GM19397 (cell line): ENCODE measurements around the gene POU3F1.

Experiments used
- ATAC-seq: cut with Tn5 transposase; IDR thresholded peaks from one replicate; pipeline ENCODE4 v1.9.1; 2021; ENCODE audit warnings: mild to moderate bottlenecking, moderate library complexity; ENCODE audit not compliant: unreplicated experiment

The POU3F1 gene

DNA sequence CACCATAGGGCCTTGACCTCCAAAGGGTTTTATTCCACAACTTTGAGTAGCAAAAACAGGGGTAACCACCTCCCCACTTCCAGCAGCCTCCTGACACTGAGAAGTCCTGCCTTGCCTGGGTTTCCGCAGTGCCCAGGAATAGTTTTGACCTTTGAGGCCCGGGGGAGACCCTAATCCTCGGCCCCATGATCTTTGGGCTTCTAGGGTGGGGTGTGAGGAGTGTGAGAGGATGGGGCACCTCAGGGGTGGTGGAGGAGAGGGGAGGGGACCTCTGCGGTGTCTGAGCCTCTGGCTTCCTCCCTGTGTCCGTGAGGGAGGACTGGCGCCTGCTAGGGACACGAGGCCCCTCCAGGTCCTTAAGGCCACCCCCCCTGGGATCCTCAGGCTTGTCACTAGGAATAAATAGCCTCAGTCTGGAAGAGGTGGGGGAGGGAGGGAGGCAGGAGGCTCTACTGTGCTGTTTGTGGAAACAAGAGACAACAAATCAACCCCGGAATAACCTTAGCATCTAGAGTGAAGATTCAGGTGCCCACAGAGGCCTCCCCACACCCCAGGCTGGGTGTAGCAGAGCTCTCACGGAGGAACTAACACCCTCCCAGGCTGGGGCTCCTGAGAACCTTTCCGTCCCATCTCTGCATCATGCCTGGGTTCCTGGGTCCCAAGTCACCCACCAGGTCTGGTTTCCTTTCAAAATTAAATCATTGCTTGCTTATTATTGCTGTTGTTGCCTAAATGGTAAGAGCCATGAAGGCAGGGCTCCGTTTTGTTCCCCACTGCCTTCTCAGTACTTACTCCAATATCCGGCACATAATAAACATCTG, 40.4 kb downstream of the POU3F1 start:
- no peak for ATAC-seq

DNA sequence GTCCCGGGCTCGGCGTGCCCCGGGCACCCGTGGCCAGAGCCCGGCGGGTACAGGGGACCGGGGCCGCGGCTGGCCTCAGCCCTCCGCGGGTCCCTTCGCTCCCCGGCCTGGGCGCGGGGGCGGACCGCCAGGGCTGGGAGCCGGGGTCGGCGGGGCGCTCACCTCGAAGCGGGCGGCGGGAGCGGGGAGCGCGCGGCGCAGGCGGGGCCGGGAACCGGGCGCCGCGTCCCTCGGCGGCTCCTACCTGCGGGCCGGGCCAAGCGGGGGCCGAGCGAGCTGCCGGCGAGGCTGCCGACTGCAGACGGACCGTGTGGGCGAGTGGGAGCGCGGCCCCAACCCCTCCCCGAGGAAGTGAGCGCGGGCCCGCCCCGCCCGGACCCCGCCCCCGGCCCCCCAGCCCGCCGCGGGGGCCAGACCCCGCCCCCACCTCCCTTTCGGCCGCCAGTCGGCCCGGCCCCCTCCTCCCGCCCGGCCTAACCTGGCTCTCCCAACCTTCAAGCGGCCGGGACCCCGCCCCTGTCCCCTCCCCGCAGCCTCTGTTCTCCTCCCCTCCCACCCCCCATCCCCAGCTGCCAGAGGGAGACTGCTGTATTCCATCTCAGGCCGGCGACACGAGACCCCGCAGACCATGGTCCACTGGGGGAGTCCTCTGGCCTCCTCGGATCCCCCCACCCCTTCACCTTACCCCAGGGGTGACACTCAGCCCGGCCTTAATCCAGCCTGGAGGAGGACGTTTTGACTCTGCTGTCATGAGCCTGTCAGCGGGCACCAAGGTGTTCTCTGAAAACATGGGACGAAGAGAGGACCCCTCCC, 41.2 kb downstream of the POU3F1 start, which contains the start of gene FHL3:
FHL3 (minus strand) TSS at position 320 of the 813 bp plus-strand sequence. CDS start 6,102 bp downstream, outside the sequence.
- no peak for ATAC-seq

DNA sequence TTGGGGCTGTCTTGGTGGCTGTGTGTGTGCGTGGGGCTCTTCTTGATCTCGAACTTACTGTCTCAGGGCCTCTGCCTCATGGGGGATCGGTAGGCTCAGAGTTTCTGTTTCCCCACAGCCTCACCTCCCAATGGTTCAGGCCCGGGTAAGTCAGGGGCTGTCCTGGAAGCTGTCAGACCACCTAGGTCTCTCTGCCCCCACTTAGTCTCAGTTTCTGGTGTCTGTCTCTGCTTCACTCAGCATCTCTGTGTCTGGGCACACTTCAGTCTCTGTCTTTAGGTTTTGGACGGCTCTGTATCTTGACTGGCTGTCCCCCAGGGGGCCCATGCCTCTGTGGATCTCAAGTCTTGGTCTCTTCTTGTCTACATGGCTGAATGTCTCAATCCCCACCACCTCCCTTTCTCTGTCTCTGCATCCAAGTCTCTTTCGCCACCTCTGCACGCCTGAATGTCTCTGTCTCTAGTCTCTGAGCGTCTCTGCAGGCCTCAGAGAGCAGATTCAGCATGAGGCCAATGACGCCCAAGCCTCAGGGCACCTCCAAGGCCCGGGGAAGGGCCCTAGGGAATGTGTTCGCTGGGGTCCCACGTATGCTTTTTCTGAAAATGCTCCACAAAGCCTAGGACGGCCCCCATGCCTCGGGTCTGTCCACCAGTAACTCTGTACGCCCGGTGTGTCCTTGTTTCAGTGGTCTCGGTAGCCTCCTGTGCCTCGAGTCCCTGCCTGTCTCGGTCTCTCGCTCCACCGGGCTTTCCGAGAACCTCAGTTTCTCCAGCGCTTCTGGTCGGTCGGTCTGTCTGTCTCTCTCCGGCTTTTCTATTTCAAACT, 42.1 kb downstream of the POU3F1 start:
- ATAC-seq: no peak

DNA sequence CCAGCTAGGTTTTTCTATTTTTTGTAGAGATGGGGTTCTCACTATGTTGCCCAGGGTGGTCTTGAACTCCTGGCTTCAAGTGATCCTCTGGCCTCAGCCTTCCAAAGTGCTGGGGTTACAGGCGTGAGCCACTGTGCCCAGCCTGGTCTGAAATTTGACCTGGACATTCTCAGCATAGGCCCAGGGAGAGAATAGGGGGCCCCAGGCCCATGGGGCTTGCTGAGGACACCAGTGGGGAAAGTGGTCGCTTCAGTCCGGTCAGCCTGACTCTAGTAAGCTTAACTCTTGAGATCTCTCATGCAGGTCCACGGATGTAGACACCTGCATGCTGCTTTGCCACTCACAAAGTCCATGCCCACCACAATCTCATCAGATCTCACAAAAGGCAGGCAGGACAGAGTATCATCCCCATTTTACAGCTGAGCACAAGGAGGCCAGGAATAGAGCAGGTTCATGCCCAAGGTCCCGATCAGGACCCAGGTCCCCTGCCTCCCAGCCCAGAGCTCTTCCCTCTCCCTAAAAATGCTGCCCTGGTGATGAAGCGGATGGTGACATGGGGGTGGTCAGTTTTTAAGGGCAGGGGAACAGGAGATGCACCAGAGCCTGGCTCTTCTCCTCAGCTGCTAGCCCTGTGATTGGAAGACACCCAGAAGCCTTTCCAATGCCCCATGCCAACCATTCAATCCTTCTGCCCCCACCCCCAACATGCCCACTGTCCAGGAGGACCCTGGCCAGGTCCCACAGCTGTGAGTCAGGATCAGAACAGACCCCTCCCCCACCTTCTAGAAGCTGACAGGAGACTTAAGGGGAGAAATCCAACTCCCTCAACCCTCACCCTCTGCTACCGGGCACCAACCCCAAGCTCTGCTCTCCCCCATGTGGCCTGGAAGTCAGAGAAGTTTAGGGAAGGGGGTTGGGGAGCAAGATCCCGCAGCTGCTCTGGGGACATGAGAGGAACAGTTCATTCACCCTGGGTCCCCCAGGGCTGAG, 43.0 kb downstream of the POU3F1 start:
- ATAC-seq: no peak

DNA sequence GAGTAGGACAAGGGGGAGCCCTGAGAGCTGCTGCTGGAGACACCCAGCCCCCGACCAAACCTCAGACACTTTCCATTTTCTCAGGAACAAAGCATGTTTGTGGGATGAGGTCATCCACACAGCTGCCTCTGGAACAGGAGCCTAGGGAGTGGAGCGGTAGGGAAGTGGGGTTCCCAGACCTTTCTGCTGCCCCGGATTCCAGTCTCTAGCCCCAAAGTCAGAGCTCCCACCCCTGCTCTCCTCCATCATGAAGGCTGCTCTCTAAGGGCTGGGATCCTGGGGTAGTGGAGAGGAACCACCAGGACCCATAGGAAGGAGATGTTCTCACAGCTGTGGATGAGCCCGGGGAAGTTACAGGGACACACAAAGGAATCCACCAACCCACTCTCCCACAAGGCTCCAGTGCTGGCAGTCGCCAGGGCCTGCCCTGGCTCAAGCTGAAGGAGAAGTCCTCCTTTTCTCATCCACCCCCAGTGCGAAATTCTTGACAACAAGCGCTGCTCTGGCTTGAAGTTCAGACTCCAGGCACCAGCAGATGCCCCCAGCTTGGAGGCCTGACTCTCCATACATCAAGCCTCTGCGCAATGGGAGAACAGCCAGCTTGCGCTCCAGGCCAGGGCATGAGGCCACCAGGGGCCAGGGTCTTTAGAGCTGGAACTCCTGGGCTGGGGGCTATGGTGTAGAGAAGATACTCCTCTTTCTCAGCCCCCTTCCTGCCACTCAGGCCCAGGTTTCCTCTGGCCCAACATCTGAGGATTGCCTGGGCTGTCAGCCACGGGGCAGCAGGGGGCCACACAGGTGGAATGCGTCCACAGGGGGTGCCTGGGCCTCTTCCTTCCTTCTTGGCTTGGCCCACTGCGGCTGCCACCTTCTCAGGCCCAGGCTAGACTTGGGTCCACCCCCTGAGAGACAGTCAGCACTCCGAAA, 45.8 kb downstream of the POU3F1 start:
- ATAC-seq: no peak

DNA sequence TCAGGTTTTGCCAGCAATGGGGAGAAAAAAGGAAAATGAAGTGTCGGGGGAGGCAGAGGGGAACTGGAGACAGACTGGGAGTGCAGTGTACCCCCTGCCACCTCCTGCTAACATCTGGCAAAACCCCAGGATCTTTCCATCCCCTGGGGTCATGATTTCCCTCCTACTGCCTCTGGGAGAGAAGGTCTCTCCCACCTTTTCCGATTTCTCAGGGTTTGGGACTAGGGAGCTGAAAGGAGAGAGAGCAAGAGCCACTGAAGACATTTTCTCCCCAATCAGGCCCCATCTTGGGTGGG, 46.4 kb downstream of the POU3F1 start:
- no peak for ATAC-seq

DNA sequence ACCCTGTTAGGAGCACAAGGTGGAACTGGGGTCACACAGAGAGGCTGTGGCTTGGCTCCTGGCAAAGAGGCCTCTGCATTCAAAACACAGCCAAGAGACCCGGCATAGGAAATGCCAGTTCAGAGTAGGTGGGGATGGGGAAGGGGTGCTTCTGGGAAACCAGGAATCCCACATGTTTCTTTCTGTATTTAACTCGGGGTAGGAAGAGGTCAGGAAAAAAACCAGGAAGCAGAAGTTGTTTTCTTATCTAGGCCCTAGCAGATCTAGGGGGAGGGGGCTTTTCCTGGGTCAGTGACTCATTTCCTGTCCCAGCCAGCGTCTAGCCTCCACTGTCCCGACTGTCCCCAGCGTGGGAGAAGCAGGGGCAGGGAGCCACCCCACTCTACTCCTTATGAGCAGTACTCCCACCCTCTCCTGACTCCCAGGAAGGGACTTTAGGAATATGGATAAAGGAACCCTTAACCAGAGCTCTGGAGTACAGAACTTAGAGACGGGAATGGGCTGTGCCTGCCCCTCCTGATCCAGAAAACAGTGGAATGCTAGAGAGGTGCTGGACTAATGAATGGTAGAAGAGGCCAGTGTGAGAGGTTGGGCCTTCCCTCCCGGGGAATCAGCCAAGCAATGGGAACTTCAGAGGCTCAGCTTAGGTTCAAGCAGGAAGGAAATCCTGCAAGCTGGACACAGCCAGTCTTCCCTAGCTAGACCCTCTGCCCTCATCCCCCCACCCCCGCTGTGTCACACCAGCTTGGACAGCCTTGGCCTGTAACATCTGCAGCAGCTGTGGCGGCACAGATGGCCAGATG, 47.0 kb downstream of the POU3F1 start:
- ATAC-seq: no peak

DNA sequence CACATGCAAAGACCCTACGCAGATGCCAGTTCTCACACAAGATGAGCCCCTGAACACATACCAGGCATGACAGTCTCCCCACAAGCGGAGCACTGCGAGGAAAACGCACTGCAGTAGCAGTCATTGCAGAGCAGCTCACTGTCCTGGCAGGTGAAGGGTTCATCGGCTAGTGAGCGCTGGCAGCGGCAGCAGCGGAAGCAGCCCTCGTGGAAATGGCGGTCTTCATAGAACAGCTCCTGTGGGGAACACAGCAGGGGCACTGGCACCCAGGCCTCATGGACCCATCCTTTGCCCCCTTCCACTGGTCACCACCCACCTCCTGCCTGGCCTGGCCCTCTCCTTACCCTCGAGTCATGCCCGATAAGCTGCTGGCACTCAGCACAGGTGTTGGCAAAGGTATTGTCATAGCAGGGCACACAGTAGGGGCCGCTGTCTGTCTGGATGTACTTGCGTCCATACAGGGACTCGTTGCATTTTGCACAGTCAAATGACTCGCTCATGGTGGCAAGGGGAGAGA, 47.6 kb downstream of the POU3F1 start:
- no peak for ATAC-seq

DNA sequence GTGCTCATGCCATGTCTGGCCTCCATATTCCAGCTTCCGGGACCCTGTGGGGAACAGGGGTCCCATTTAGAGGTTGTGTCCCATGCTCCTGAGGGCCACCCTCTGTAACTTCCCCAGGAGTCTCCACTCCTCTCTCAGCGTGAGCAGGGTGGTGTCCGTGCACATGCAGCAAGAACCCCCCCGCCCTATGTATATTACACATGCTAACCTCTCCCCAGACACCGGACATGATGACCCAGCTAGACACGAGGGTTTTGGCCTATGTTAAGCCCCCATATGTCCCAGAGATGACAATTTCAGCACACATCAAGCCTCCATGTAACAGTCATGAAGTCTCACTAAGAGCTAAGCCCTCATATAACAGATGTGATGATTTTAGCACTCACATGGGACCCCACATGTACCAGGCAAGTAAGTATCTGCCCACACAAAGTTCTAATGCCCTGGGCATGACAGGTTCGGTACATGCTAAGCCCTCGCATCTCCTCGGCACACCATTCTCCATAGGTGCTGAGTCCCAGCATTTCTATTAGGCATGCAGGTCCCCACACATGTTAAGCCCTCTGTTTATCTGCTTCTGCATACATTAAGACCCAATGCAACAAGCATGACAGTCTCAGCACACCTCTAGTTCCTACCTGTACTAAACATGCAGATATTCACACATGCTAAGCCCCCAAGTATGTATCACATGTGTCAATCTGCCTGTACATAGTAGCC, 48.3 kb downstream of the POU3F1 start:
- ATAC-seq: no peak

DNA sequence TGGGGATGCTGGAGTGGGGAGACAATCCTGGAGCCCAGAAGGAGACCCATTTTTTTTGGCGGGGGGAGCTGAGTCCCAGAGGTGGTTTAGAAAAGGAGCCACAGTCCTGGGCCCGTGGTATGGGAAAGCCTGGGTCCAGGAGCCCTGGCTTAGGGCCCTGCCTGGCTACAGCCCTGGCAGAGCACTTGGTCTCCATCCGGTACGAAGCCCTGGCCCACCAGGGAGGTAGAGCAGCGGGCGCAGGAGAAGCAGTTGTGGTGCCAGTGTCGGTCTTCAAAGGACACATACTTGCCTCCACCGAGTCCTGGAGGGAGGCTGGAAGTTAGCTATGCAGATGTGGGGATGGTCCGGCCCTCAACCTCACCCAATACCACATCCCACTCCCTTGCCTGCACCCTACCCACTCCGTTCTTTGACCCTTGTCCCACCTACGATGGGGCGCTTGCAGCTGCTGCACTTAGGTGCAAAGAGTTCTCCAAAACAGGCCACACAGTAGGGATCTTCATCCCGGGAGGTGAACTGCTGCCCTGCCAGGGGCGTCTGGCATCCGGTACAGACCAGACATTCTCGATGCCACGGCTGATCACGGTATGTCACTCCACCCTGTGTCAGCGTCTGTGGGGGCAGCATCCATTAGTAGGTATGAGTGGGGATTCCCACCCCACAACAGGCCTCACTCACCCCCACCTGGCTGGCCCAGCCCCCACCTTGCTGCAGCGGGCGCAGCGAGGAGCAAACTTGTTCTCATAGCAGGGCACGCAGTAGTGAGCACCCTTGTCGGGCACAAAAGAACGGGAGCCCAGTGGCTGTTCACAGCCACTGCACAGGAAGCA, 49.1 kb downstream of the POU3F1 start:
- ATAC-seq: no peak

DNA sequence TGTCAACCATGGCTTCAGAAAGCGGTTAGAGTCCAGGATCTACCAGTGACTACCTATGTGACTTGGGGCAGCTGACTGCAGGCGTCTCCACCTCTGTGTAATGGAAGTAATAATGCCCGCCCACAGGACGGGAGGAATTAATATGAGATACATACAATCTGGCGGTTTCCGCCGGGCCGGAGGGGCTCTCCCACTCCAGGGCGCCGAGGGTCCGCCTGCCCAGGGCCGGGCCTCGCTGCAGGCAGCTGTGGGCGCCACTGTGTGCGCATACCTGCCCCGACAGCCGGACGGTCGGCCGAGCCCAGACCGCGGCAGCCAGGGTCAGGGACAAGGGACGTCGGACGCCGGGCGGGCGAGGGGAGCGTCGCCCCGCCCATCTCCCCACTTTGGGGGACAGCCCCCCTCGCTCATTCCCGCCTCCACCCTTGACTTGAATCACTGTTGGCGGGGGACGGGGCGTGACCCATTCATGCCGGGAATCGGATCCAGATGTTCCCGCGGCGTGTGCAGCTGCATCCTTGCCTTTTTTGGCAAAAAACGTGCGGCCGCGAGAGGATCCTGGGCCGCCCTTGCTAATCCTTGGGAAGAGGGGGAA, 50.7 kb downstream of the POU3F1 start:
- no peak for ATAC-seq

DNA sequence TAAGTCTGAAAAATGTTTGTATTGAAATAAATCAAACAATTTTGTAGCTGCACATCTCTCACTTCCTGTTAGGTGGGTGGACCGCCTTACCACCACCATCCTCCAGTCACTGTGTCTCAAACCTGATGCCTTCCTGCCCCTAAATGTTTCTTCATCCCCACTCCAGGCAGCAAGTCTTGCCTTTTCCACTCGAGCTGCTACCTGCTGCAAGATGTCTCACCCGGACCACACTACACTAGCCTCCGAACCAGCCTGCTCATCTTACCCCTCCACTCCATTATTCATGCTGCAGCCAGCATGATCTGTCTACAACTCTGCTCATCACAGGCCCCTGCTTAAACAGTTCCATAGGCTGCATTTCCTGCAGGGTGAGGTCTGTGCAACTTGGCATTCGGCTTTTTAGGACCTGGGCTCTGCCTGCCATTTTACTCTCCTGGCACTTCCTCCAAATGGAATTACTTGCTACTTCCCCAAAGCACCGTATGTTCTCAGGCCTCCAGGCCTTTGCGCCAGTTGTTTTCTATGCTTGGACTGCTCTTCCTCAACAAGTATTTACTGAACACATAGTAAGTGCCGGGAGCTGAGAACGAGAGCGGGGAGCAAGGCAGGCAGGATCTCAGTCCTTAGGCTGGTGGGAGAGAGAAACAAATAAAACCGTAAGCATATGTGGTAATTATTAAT, 51.6 kb downstream of the POU3F1 start:
- ATAC-seq: no peak
